Ovary (tissue), 3 donors: ENCODE data around the gene RGS6.

Source experiments
- CTCF ChIP-seq, 3 donors: fragments of 450-650 bp in 2 of 3; fragments of 200-600 bp in 1 of 3; IDR thresholded peaks; one replicate each; pipeline versions ENCODE4 v1.5.1 to v1.8.0; 2016 to 2022; ENCODE audit warnings: antibody characterized with exemption in 3 of 3, mild to moderate bottlenecking in 1 of 3
- EP300 ChIP-seq: sonication (generic); formaldehyde crosslinking; IDR thresholded peaks from one replicate; pipeline ENCODE4 v1.6.1; 2017; ENCODE audit warnings: antibody characterized with exemption
- POLR2A ChIP-seq: fragments of 450-650 bp; IDR thresholded peaks from one replicate; pipeline ENCODE4 v1.6.1; 2017; ENCODE audit warnings: antibody characterized with exemption, mild to moderate bottlenecking, moderate library complexity
- donor health status: DM: no; HTN: no; CAD: no.

GRCh38 chr14:72589652-72590051 lies 657.4 kb downstream of the RGS6 start:
- no peak for TF ChIP-seq CTCF (IDR thresholded peaks at IDR 0.05)
- TF ChIP-seq POLR2A, result no peak
- no peak for TF ChIP-seq EP300
